K562 (cell line): ENCODE measurements around the gene SLC39A3. TPM values are rescaled to one million over a fixed set of nuclear protein-coding genes. Genes with fewer than 3 reads are reported as not detected.
A peak's percentile ranks its signal among the peaks of the same experiment; 100 is the strongest.

ENCODE experiments used
- BRCA1 ChIP-seq, 2 experiments: fragments of 450-650 bp in 1 of 2; sonication (generic) in 1 of 2; formaldehyde crosslinking in 1 of 2; IDR thresholded peaks; 2 replicates each; pipeline versions ENCODE4 v1.5.0 to v1.6.1; 2017 to 2020; ENCODE audit warnings: mild to moderate bottlenecking in 1 of 2, missing genetic modification reagents in 1 of 2
- CHD4 ChIP-seq: fragments of 200-600 bp; sonication (generic); IDR thresholded peaks from 3 replicates; pipeline ENCODE4 v1.6.1; 2012; ENCODE audit warnings: low read depth, mild to moderate bottlenecking, mixed read lengths, low read length, inconsistent platforms; ENCODE audit not compliant: insufficient read depth, insufficient replicate concordance, poor library complexity, severe bottlenecking
- GTF2A2 ChIP-seq: IDR thresholded peaks from 2 replicates; pipeline ENCODE4 v1.6.1; 2016; ENCODE audit warnings: mild to moderate bottlenecking, missing genetic modification characterization, missing compliant biosample characterization
- MAFK ChIP-seq: IDR thresholded peaks from 2 replicates; pipeline ENCODE4 v1.6.1; 2011; ENCODE audit warnings: low read length, improper control_type of control experiment
- POLR2G ChIP-seq: fragments of 200-400 bp; formaldehyde crosslinking; IDR thresholded peaks from 2 replicates; pipeline ENCODE4 v1.6.1; 2017; ENCODE audit warnings: low read depth, mild to moderate bottlenecking, antibody characterized with exemption, low read length, moderate library complexity
- TCF7 ChIP-seq: sonication (generic); IDR thresholded peaks from 2 replicates; pipeline ENCODE4 v1.6.1; 2016; ENCODE audit warnings: antibody characterized with exemption, borderline replicate concordance
- ZNF696 ChIP-seq: fragments of 250-450 bp; sonication (Bioruptor Pico); conservative IDR thresholded peaks from 2 replicates; pipeline ENCODE4 v1.4.0; 2020; ENCODE audit warnings: mild to moderate bottlenecking, moderate library complexity
- polyA plus RNA-seq, 8 experiments: library from polyadenylated mRNA; depleted of rRNA in 4 of 8; stranded (reverse) in 5 of 8; unstranded in 3 of 8; fragments of >200 nt; fragmentation: Nextera tagmentation in 2 of 8; fragmentation: Illumina TruSeq in 1 of 8; extraction: Ambion mirVana in 2 of 8; extraction: Trizol in 1 of 8; gene quantifications; 2 replicates each; pipeline versions ENCODE4 v1.2.1 to v1.2.3, GENCODE V29; 2011 to 2014; ENCODE audit warnings: inconsistent platforms in 1 of 8, missing spikeins in 1 of 8
- total RNA-seq, 7 experiments: library from RNA; depleted of rRNA in 6 of 7; stranded (reverse); fragments of >200 nt in 6 of 7; fragmentation: Illumina TruSeq in 2 of 7; extraction: Trizol in 2 of 7; gene quantifications; 2 replicates each; pipeline versions ENCODE4 v1.2.1 to v1.2.3, GENCODE V29; 2011 to 2021; ENCODE audit warnings: low replicate concordance in 1 of 7
- TF ChIP-seq, protein P1 (sequence below): fragments of 450-650 bp; formaldehyde crosslinking; IDR thresholded peaks from 2 replicates; pipeline ENCODE4 v1.4.0; 2022; ENCODE audit warnings: mild to moderate bottlenecking, moderate library complexity
- TF ChIP-seq, protein P2 (sequence below), 2 experiments: fragments of 450-650 bp; formaldehyde crosslinking in 1 of 2; IDR thresholded peaks; 2 replicates each; pipeline versions ENCODE4 v1.4.0 to v1.6.1; 2014 to 2020; ENCODE audit warnings: mild to moderate bottlenecking in 2 of 2, borderline replicate concordance in 1 of 2, low read depth in 1 of 2
- TF ChIP-seq, protein P3 (sequence below): sonication (generic); formaldehyde crosslinking; IDR thresholded peaks from 2 replicates; pipeline ENCODE4 v1.8.0; 2022; ENCODE audit warnings: mild to moderate bottlenecking, missing genetic modification reagents

SLC39A3 gene
- total and polyA plus RNA-seq, 9 of the 15 experiments (the other 6 are each of a cell fraction or from before 2014, with no cell fraction given) = 2.3 to 215 (median 127) TPM

DNA sequence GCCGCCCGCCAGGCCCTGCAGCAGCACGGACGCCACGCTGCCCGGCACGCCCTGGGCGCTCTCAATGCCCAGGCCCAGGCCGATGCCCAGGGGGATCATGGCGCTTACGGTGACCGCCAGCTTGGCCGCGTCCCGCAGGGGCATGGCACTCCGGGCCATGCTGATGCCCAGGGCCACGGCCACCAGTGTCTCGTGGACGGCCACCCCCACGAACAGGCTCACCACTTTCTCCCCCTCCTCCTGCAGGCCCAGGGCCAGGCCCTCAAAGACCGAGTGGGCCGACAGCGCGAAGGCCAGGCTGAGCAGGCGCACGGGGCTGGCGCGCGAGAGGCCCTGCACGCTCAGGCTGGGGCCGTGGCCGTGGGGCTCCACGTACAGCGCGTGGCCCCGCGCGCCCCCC, 6.9 kb downstream of the SLC39A3 start (continued):
- TF ChIP-seq, protein P1, sequence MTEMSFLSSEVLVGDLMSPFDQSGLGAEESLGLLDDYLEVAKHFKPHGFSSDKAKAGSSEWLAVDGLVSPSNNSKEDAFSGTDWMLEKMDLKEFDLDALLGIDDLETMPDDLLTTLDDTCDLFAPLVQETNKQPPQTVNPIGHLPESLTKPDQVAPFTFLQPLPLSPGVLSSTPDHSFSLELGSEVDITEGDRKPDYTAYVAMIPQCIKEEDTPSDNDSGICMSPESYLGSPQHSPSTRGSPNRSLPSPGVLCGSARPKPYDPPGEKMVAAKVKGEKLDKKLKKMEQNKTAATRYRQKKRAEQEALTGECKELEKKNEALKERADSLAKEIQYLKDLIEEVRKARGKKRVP (CRISPR knock-in tag) = no peak
- TF ChIP-seq TCF7 = no peak
- TF ChIP-seq, protein P2, sequence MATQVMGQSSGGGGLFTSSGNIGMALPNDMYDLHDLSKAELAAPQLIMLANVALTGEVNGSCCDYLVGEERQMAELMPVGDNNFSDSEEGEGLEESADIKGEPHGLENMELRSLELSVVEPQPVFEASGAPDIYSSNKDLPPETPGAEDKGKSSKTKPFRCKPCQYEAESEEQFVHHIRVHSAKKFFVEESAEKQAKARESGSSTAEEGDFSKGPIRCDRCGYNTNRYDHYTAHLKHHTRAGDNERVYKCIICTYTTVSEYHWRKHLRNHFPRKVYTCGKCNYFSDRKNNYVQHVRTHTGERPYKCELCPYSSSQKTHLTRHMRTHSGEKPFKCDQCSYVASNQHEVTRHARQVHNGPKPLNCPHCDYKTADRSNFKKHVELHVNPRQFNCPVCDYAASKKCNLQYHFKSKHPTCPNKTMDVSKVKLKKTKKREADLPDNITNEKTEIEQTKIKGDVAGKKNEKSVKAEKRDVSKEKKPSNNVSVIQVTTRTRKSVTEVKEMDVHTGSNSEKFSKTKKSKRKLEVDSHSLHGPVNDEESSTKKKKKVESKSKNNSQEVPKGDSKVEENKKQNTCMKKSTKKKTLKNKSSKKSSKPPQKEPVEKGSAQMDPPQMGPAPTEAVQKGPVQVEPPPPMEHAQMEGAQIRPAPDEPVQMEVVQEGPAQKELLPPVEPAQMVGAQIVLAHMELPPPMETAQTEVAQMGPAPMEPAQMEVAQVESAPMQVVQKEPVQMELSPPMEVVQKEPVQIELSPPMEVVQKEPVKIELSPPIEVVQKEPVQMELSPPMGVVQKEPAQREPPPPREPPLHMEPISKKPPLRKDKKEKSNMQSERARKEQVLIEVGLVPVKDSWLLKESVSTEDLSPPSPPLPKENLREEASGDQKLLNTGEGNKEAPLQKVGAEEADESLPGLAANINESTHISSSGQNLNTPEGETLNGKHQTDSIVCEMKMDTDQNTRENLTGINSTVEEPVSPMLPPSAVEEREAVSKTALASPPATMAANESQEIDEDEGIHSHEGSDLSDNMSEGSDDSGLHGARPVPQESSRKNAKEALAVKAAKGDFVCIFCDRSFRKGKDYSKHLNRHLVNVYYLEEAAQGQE (IDR thresholded peaks at IDR 0.05; ENCODE audit: borderline replicate concordance) = no peak
- TF ChIP-seq, protein P2 (CRISPR knock-in tag; IDR thresholded peaks at IDR 0.05; ENCODE audit: low read depth) = no peak
- TF ChIP-seq GTF2A2 (tag) = no peak
- TF ChIP-seq POLR2G = peak; percentile 69
- TF ChIP-seq, protein P3, sequence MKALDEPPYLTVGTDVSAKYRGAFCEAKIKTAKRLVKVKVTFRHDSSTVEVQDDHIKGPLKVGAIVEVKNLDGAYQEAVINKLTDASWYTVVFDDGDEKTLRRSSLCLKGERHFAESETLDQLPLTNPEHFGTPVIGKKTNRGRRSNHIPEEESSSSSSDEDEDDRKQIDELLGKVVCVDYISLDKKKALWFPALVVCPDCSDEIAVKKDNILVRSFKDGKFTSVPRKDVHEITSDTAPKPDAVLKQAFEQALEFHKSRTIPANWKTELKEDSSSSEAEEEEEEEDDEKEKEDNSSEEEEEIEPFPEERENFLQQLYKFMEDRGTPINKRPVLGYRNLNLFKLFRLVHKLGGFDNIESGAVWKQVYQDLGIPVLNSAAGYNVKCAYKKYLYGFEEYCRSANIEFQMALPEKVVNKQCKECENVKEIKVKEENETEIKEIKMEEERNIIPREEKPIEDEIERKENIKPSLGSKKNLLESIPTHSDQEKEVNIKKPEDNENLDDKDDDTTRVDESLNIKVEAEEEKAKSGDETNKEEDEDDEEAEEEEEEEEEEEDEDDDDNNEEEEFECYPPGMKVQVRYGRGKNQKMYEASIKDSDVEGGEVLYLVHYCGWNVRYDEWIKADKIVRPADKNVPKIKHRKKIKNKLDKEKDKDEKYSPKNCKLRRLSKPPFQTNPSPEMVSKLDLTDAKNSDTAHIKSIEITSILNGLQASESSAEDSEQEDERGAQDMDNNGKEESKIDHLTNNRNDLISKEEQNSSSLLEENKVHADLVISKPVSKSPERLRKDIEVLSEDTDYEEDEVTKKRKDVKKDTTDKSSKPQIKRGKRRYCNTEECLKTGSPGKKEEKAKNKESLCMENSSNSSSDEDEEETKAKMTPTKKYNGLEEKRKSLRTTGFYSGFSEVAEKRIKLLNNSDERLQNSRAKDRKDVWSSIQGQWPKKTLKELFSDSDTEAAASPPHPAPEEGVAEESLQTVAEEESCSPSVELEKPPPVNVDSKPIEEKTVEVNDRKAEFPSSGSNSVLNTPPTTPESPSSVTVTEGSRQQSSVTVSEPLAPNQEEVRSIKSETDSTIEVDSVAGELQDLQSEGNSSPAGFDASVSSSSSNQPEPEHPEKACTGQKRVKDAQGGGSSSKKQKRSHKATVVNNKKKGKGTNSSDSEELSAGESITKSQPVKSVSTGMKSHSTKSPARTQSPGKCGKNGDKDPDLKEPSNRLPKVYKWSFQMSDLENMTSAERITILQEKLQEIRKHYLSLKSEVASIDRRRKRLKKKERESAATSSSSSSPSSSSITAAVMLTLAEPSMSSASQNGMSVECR (CRISPR knock-in tag) = no peak
- no peak for TF ChIP-seq ZNF696 (CRISPR knock-in tag)
- TF ChIP-seq MAFK = no peak
- no peak for TF ChIP-seq BRCA1 (IDR thresholded peaks at IDR 0.05)
- no peak for TF ChIP-seq BRCA1 (CRISPR knock-in tag; IDR thresholded peaks at IDR 0.05)
- TF ChIP-seq CHD4 = no peak
